Smooth muscle cell (in vitro differentiated cells): ENCODE results near the gene RTN4. TPM values are rescaled to one million over a fixed set of nuclear protein-coding genes. Genes with fewer than 3 reads are reported as not detected.

Source experiments
- DNase-seq: peaks from one replicate; lab custom pipeline; 2025; ENCODE audit not compliant: unreplicated experiment; lab: John Stamatoyannopoulos, UW
- H2AFZ ChIP-seq: fragments of 200-600 bp; sonication (generic); 2 replicates; pipeline ENCODE4 v1.6.0; 2016; ENCODE audit warnings: antibody characterized with exemption, low read depth, mild to moderate bottlenecking
- H3F3A ChIP-seq: fragments of 200-600 bp; sonication (generic); 2 replicates; pipeline ENCODE4 v1.6.0; 2017; ENCODE audit warnings: antibody characterized with exemption, low read depth
- H3K27ac ChIP-seq: fragments of 200-600 bp; sonication (generic); 2 replicates; pipeline ENCODE4 v1.5.1; 2016; ENCODE audit warnings: low read depth, mild to moderate bottlenecking
- H3K27me3 ChIP-seq: fragments of 200-600 bp; sonication (generic); 2 replicates; pipeline ENCODE4 v1.6.1; 2016; ENCODE audit warnings: low read depth, mild to moderate bottlenecking
- H3K36me3 ChIP-seq: fragments of 200-600 bp; sonication (generic); 2 replicates; pipeline ENCODE4 v1.5.1; 2016; ENCODE audit warnings: low read depth
- H3K4me1 ChIP-seq: fragments of 200-600 bp; sonication (generic); 2 replicates; pipeline ENCODE4 v1.5.1; 2016; ENCODE audit warnings: low read depth
- H3K4me2 ChIP-seq: fragments of 200-600 bp; sonication (generic); 2 replicates; pipeline ENCODE4 v1.6.0; 2016; ENCODE audit warnings: mild to moderate bottlenecking
- H3K4me3 ChIP-seq: fragments of 200-600 bp; sonication (generic); 2 replicates; pipeline ENCODE4 v1.5.1; 2016; ENCODE audit warnings: mild to moderate bottlenecking
- H3K79me2 ChIP-seq: fragments of 200-600 bp; sonication (generic); 2 replicates; pipeline ENCODE4 v1.6.0; 2016; ENCODE audit warnings: low read depth, mild to moderate bottlenecking
- H3K9ac ChIP-seq: fragments of 200-600 bp; sonication (generic); 2 replicates; pipeline ENCODE4 v1.6.0; 2016; ENCODE audit warnings: low read depth
- H3K9me3 ChIP-seq: fragments of 200-600 bp; sonication (generic); replicated peaks from 2 replicates; pipeline ENCODE4 v1.5.1; 2016; ENCODE audit warnings: low read depth
- H4K20me1 ChIP-seq: fragments of 200-600 bp; sonication (generic); 2 replicates; pipeline ENCODE4 v1.6.0; 2016; ENCODE audit warnings: low read depth
- CTCF ChIP-seq: fragments of 200-600 bp; sonication (generic); IDR thresholded peaks from 2 replicates; pipeline ENCODE4 v1.5.1; 2017; ENCODE audit warnings: borderline replicate concordance, mild to moderate bottlenecking, antibody characterized with exemption; ENCODE audit not compliant: insufficient read depth, poor library complexity, severe bottlenecking
- WGBS: methylation state at CpG from one replicate; pipeline ENCODE4 v1.1.7; 2016; ENCODE audit warnings: low lambda C conversion rate; 5-methylcytosine and 5-hydroxymethylcytosine counted together
- polyA plus RNA-seq: library from polyadenylated mRNA; unstranded; fragments of >200 nt; fragmentation: Nextera tagmentation; extraction: Ambion mirVana; gene quantifications from 2 replicates; pipeline ENCODE4 v1.2.1, GENCODE V29; 2016
- total RNA-seq: library from RNA; depleted of rRNA; stranded (reverse); fragments of >200 nt; gene quantifications from 2 replicates; pipeline ENCODE4 v1.2.3, GENCODE V29; 2014

RTN4 gene
- total and polyA plus RNA-seq, 2 experiments from 2014 or later = 295 to 335 TPM

- Histone ChIP-seq H3F3A (peaks cover 12% of the 10 kb centered on the region), H3K4me3 (no peak overlapping the region), H3K27ac (peak overlapping the region; percentile 36), H3K9me3 (no peaks in the 10 kb centered on the region), H3K4me1 (no peaks in the 10 kb centered on the region), H3K27me3 (no peaks in the 10 kb centered on the region), H3K4me2 (no peak overlapping the region), H3K9ac (no peak overlapping the region), H4K20me1 (peaks cover 99% of the 10 kb centered on the region), H2AFZ (no peak overlapping the region), H3K36me3 (no peaks in the 10 kb centered on the region), H3K79me2 (peaks cover 98% of the 10 kb centered on the region)
- 82% methylated on average over 4 of the region's 4 CpGs for WGBS
- no peak for TF ChIP-seq CTCF
- DNase-seq = no peak
Observed at GRCh38 chr2:54979321-54980044, 70.8 kb downstream of the RTN4 start.

GRCh38 chr2:54977149-54977548, 73.1 kb downstream of the RTN4 start:
- Histone ChIP-seq H3K4me2 (no peak overlapping the region), H3K79me2 (peaks cover 92% of the 10 kb centered on the region), H3K36me3 (peaks cover under 1% of the 10 kb centered on the region), H3K4me1 (no peaks in the 10 kb centered on the region), H3K27ac (peak overlapping the region; percentile 49), H3K4me3 (no peak overlapping the region), H2AFZ (no peak overlapping the region), H4K20me1 (peaks cover 99% of the 10 kb centered on the region), H3K9me3 (no peaks in the 10 kb centered on the region), H3F3A (peaks cover 7% of the 10 kb centered on the region), H3K27me3 (no peaks in the 10 kb centered on the region), H3K9ac (no peak overlapping the region)
- DNase-seq = no peak
- TF ChIP-seq CTCF = no peak
- WGBS = 85% methylated on average over 2 of the region's 2 CpGs

GRCh38 chr2:54975598-54976492, 74.4 kb downstream of the RTN4 start:
- peak overlapping the region; percentile 24 for H3K4me2 ChIP-seq
- H3K4me3 ChIP-seq = no peak overlapping the region
- peaks cover 5% of the 10 kb centered on the region for H3K36me3 ChIP-seq
- TF ChIP-seq CTCF = no peak
- no peaks in the 10 kb centered on the region for H3K9me3 ChIP-seq
- no peak overlapping the region for H3K9ac ChIP-seq
- H3K79me2 ChIP-seq = peaks cover 90% of the 10 kb centered on the region
- peaks cover 100% of the 10 kb centered on the region for H4K20me1 ChIP-seq
- H3K4me1 ChIP-seq = no peaks in the 10 kb centered on the region
- H3F3A ChIP-seq = peaks cover 8% of the 10 kb centered on the region
- no peaks in the 10 kb centered on the region for H3K27me3 ChIP-seq
- no peak for DNase-seq
- no peak overlapping the region for H2AFZ ChIP-seq
- 65% methylated on average over 4 of the region's 4 CpGs for WGBS
- peak overlapping the region; percentile 49 for H3K27ac ChIP-seq
